PC-3 (cell line): ENCODE results near the gene PITPNM3. TPM values are rescaled to one million over a fixed set of nuclear protein-coding genes. Genes with fewer than 3 reads are reported as not detected.

Experiments used
- ATAC-seq: fragments of 200-7000 bp; cut with Tn5 transposase; 2 replicates; pipeline ENCODE4 v1.9.1; 2020; ENCODE audit warnings: mild to moderate bottlenecking, moderate library complexity
- BruUV-seq: library from RNA; stranded (reverse); fragments of 400-500 nt; replicated peaks from 2 replicates; lab custom pipeline; 2021; lab: Mats Ljungman, UMichigan
- CTCF ChIA-PET: fragments of 300-600 bp; sonication (Branson Sonifier 250); formaldehyde crosslinking; loops from one replicate; lab custom pipeline; 2022; ENCODE audit warnings: antibody characterized with exemption; lab: Charles Lee
- POLR2A ChIA-PET: fragments of 300-600 bp; sonication (Branson Sonifier 250); formaldehyde crosslinking; loops from one replicate; lab custom pipeline; 2022; ENCODE audit warnings: antibody characterized with exemption; ENCODE audit not compliant: unreplicated experiment; lab: Charles Lee
- DNase-seq: peaks from one replicate; pipeline ENCODE4 v3.0.0-alpha.2; 2015
- H2AFZ ChIP-seq: fragments of 300-600 bp; sonication (generic); 2 replicates; pipeline ENCODE4 v1.6.0; 2016; ENCODE audit warnings: antibody characterized with exemption, low read length
- H3F3A ChIP-seq: fragments of 300-600 bp; sonication (generic); one replicate; pipeline ENCODE4 v1.6.0; 2017; ENCODE audit warnings: antibody characterized with exemption, low read length, control low read depth, mild to moderate bottlenecking; ENCODE audit not compliant: unreplicated experiment
- H3K27ac ChIP-seq: fragments of 300-600 bp; sonication (generic); 2 replicates; pipeline ENCODE4 v1.5.1; 2016; ENCODE audit warnings: mild to moderate bottlenecking, low read length
- H3K27me3 ChIP-seq: fragments of 300-600 bp; sonication (generic); 2 replicates; pipeline ENCODE4 v1.6.1; 2016; ENCODE audit warnings: low read length, mixed read lengths
- H3K36me3 ChIP-seq: fragments of 300-600 bp; sonication (generic); 2 replicates; pipeline ENCODE4 v1.6.1; 2016; ENCODE audit warnings: low read depth, mixed run types, low read length, mixed read lengths
- H3K4me1 ChIP-seq: fragments of 300-600 bp; sonication (generic); 2 replicates; pipeline ENCODE4 v1.5.1; 2016; ENCODE audit warnings: low read length; ENCODE audit not compliant: insufficient read depth
- H3K4me2 ChIP-seq: fragments of 300-600 bp; sonication (generic); 2 replicates; pipeline ENCODE4 v1.6.0; 2016; ENCODE audit warnings: low read length
- H3K4me3 ChIP-seq: fragments of 300-600 bp; sonication (generic); 2 replicates; pipeline ENCODE4 v1.5.1; 2016; ENCODE audit warnings: mild to moderate bottlenecking, low read length, mixed read lengths
- H3K79me2 ChIP-seq: fragments of 300-600 bp; sonication (generic); 2 replicates; pipeline ENCODE4 v1.6.1; 2017; ENCODE audit warnings: low read length, mixed read lengths
- H3K9ac ChIP-seq: fragments of 300-600 bp; sonication (generic); 2 replicates; pipeline ENCODE4 v1.6.0; 2016; ENCODE audit warnings: mild to moderate bottlenecking, low read length
- H3K9me2 ChIP-seq: fragments of 300-600 bp; sonication (generic); replicated peaks from 2 replicates; pipeline ENCODE4 v1.6.1; 2016; ENCODE audit warnings: mixed run types, low read length, mixed read lengths
- H3K9me3 ChIP-seq: fragments of 300-600 bp; sonication (generic); 2 replicates; pipeline ENCODE4 v1.6.1; 2016; ENCODE audit warnings: low read length, mixed read lengths
- H4K20me1 ChIP-seq: fragments of 300-600 bp; sonication (generic); 2 replicates; pipeline ENCODE4 v1.6.1; 2016; ENCODE audit warnings: low read length, mixed read lengths
- CTCF ChIP-seq: fragments of 300-600 bp; sonication (generic); conservative IDR thresholded peaks from 2 replicates; pipeline ENCODE4 v1.5.1; 2017; ENCODE audit warnings: antibody characterized with exemption, low read depth, mild to moderate bottlenecking, low read length
- EZH2 ChIP-seq: fragments of 300-600 bp; sonication (generic); IDR thresholded peaks from one replicate; pipeline ENCODE4 v1.6.1; 2017; ENCODE audit warnings: antibody characterized with exemption, mild to moderate bottlenecking, low read length; ENCODE audit not compliant: unreplicated experiment
- EZH2phosphoT487 ChIP-seq: fragments of 300-600 bp; sonication (generic); IDR thresholded peaks from 2 replicates; pipeline ENCODE4 v1.6.1; 2018; ENCODE audit warnings: mild to moderate bottlenecking, antibody characterized with exemption, low read length, borderline replicate concordance
- intact Hi-C: fragments of 100-400 bp; cut with micrococcal nuclease; formaldehyde crosslinking; loops from 2 replicates; pipeline ENCODE4 v1.9.0; 2023
- total RNA-seq: library from RNA; depleted of rRNA; stranded (reverse); fragments of >200 nt; gene quantifications from 2 replicates; pipeline ENCODE4 v1.2.3, GENCODE V29; 2014

The PITPNM3 gene
- total RNA-seq, 1 experiment from 2014 or later, result 7.1 TPM

- no peak overlapping the region for H3K4me2 ChIP-seq
- TF ChIP-seq CTCF (no peak), EZH2 (no peak), EZH2phosphoT487 (no peak)
- H3K79me2 ChIP-seq, result no peaks in the 10 kb centered on the region
Measured at GRCh38 chr17:6463616-6464445, 92.5 kb downstream of the PITPNM3 start.

GRCh38 chr17:6462692-6463091 lies 93.7 kb downstream of the PITPNM3 start:
- Histone ChIP-seq H3K27ac (no peak overlapping the region), H4K20me1 (no peaks in the 10 kb centered on the region), H3K9me2 (no peaks in the 10 kb centered on the region), H3F3A (no peaks in the 10 kb centered on the region), H3K27me3 (no peaks in the 10 kb centered on the region), H3K79me2 (no peaks in the 10 kb centered on the region), H3K9ac (no peak overlapping the region), H2AFZ (no peak overlapping the region), H3K9me3 (no peaks in the 10 kb centered on the region), H3K36me3 (no peaks in the 10 kb centered on the region; the same call in 1 of the 2 replicates), H3K4me2 (no peak overlapping the region), H3K4me1 (no peaks in the 10 kb centered on the region), H3K4me3 (no peak overlapping the region)
- ChIA-PET CTCF (no interaction called here), POLR2A (no interaction called here)
- TF ChIP-seq CTCF (no peak), EZH2phosphoT487 (no peak), EZH2 (no peak)
- DNase-seq (no peak), ATAC-seq (no peak)
- BruUV-seq, result no TSS peak
- intact Hi-C loops, result no loop called here

More at GRCh38 chr17:6463616-6464445, 92.5 kb downstream of the PITPNM3 start:
- ChIA-PET POLR2A (no interaction called here), CTCF (no interaction called here)
- H3K4me3 ChIP-seq, result no peak overlapping the region
- no TSS peak for BruUV-seq
- ATAC-seq (no peak), DNase-seq (no peak)
- no peaks in the 10 kb centered on the region for H4K20me1 ChIP-seq
- H3K4me1 ChIP-seq, result no peaks in the 10 kb centered on the region
- H3K27me3 ChIP-seq, result no peaks in the 10 kb centered on the region
- intact Hi-C loops, result no loop called here
- no peak overlapping the region for H2AFZ ChIP-seq
- no peak overlapping the region for H3K9ac ChIP-seq
- H3F3A ChIP-seq, result no peaks in the 10 kb centered on the region
- H3K27ac ChIP-seq, result no peak overlapping the region
- H3K9me3 ChIP-seq, result no peaks in the 10 kb centered on the region
- H3K9me2 ChIP-seq, result no peaks in the 10 kb centered on the region
- H3K36me3 ChIP-seq, result no peaks in the 10 kb centered on the region; the same call in 1 of the 2 replicates
